GM23248 (cell line): ENCODE results near the gene DNAL4.

ENCODE experiments used
- EZH2 ChIP-seq: fragments of 200-600 bp; sonication (generic); IDR thresholded peaks from 2 replicates; pipeline ENCODE4 v1.6.1; 2018; ENCODE audit warnings: antibody characterized with exemption, mild to moderate bottlenecking; ENCODE audit not compliant: insufficient read depth, poor library complexity, severe bottlenecking
- EZH2phosphoT487 ChIP-seq: fragments of 200-600 bp; sonication (generic); IDR thresholded peaks from 2 replicates; pipeline ENCODE4 v1.6.1; 2018; ENCODE audit warnings: antibody characterized with exemption, moderate library complexity, mild to moderate bottlenecking, low read depth; ENCODE audit not compliant: insufficient read depth

GRCh38 chr22:38760477-38761201 lies 33.3 kb downstream of the DNAL4 start:
- TF ChIP-seq EZH2phosphoT487 (no peak), EZH2 (no peak)
